HFFc6 (cell line): ENCODE results near the gene CAST. TPM values are rescaled to one million over a fixed set of nuclear protein-coding genes. Genes with fewer than 3 reads are reported as not detected.

Experiments used
- DNase-seq: peaks from one replicate; pipeline ENCODE4 v3.0.0-alpha.2; 2018
- H3K27ac Mint-ChIP-seq: 2 replicates; pipeline ENCODE4 v1.8.0; 2020; ENCODE audit warnings: mild to moderate bottlenecking, mixed read lengths
- H3K27me3 Mint-ChIP-seq: 2 replicates; pipeline ENCODE4 v1.8.0; 2021; ENCODE audit warnings: mild to moderate bottlenecking, moderate library complexity, mixed read lengths; ENCODE audit not compliant: insufficient read depth
- H3K36me3 Mint-ChIP-seq: 2 replicates; pipeline ENCODE4 v1.8.0; 2021; ENCODE audit warnings: low read depth, mixed read lengths
- H3K4me1 Mint-ChIP-seq: 2 replicates; pipeline ENCODE4 v1.8.0; 2020; ENCODE audit warnings: low read depth, mixed read lengths
- H3K4me3 Mint-ChIP-seq: 2 replicates; pipeline ENCODE4 v1.8.0; 2020; ENCODE audit warnings: mild to moderate bottlenecking, moderate library complexity, mixed read lengths
- H3K9me3 Mint-ChIP-seq: 2 replicates; pipeline ENCODE4 v1.8.0; 2020; ENCODE audit warnings: mild to moderate bottlenecking, mixed read lengths
- total RNA-seq, 6 experiments: library from RNA; stranded (reverse); fragmentation: NEBNext Ultra II Directional; extraction: Animal tissue kit (Norgen Biotek cat#: 25700); gene quantifications; 2 replicates in 1 of 6; 3 replicates in 5 of 6; pipeline ENCODE4 v1.2.3, GENCODE V29; 2021
- TF ChIP-seq, protein P1 (sequence below): fragments of 200-600 bp; sonication (generic); IDR thresholded peaks from 2 replicates; pipeline ENCODE4 v1.5.0; 2021; ENCODE audit warnings: antibody characterized with exemption, mild to moderate bottlenecking

Gene CAST
- total RNA-seq, 6 experiments from 2014 or later = 274 to 342 (median 322) TPM

DNA sequence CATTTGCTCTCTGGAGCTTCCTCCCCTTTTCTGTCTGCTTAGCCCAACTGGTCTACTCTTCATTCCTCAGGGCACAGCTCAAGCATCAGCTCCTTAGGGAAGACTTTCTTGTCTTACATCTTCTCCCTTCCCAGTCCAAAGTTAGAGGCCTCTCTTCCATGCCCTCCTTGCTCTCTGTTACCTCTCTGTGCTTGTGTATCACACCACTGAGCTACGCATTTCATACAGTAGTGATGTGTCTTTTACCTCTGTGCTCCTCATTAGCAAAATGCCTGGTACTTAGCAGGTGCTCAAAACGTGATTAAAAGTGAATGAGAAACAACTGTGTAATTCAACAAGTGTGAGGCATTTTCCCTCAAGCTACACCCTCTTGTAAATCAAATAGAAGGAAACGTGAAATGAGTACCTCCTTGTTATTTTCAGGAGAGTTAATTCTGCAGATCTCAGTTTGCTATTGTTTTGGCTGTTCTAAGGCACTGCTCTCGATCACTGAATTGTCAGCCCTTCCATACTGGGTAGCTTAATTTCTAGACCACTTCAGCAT lies 106.6 kb downstream of the CAST start:
- Mint-ChIP-seq H3K27me3 (no peaks in the 10 kb centered on the region; the same call in 1 of the 2 replicates), H3K4me1 (peaks cover 11% of the 10 kb centered on the region), H3K4me3 (no peak overlapping the region), H3K27ac (no peak overlapping the region), H3K9me3 (no peaks in the 10 kb centered on the region), H3K36me3 (peaks cover 70% of the 10 kb centered on the region)
- TF ChIP-seq, protein P1, sequence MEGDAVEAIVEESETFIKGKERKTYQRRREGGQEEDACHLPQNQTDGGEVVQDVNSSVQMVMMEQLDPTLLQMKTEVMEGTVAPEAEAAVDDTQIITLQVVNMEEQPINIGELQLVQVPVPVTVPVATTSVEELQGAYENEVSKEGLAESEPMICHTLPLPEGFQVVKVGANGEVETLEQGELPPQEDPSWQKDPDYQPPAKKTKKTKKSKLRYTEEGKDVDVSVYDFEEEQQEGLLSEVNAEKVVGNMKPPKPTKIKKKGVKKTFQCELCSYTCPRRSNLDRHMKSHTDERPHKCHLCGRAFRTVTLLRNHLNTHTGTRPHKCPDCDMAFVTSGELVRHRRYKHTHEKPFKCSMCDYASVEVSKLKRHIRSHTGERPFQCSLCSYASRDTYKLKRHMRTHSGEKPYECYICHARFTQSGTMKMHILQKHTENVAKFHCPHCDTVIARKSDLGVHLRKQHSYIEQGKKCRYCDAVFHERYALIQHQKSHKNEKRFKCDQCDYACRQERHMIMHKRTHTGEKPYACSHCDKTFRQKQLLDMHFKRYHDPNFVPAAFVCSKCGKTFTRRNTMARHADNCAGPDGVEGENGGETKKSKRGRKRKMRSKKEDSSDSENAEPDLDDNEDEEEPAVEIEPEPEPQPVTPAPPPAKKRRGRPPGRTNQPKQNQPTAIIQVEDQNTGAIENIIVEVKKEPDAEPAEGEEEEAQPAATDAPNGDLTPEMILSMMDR = no peak
- DNase-seq = no peak

DNA sequence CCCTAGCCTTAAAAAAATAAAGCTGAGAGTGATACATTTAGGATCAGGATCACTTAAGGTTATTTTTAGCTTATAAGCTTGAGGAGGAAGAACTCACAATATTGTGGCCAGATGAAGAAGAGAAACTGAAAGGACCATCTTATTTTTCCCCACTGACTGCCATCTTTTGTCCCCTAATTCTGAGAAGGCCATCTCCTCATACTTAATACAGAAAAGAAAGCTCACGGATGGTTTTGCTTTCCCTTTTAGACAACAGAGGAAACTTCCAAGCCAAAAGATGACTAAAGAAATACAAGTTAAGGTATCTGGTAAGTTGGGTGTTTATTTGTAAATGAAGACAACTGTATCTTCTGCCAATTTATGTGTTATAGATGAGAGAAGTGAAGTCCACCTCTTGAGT lies 109.2 kb downstream of the CAST start:
- Mint-ChIP-seq H3K27me3 (no peaks in the 10 kb centered on the region; the same call in none of the 2 replicates), H3K9me3 (no peaks in the 10 kb centered on the region), H3K36me3 (peaks cover 71% of the 10 kb centered on the region), H3K27ac (no peak overlapping the region), H3K4me3 (no peak overlapping the region), H3K4me1 (no peaks in the 10 kb centered on the region)
- TF ChIP-seq, protein P1 = no peak
- DNase-seq = no peak

DNA sequence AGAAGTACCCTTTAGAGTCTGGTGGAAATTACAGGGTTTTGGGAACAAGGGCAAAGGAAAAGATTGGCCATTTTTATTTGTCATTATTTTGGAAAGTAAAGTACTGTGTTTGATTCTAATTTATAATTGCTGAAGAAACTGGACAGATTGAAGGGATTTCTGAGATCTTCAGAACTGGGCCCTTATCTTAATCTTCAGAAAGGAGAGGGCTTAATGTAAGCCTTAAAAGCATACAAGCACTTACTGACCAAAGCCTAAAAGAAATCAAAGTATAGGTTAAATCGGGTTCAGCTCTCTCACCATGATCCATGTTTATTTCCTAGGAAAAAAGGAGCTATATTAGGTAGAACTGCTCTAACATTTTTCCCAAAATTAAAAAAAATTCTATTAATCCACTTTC lies 109.9 kb downstream of the CAST start:
- Mint-ChIP-seq H3K27ac (no peak overlapping the region), H3K9me3 (no peaks in the 10 kb centered on the region), H3K27me3 (no peaks in the 10 kb centered on the region; the same call in none of the 2 replicates), H3K4me3 (no peak overlapping the region), H3K36me3 (peaks cover 67% of the 10 kb centered on the region), H3K4me1 (no peaks in the 10 kb centered on the region)
- no peak for DNase-seq
- TF ChIP-seq, protein P1 = no peak

DNA sequence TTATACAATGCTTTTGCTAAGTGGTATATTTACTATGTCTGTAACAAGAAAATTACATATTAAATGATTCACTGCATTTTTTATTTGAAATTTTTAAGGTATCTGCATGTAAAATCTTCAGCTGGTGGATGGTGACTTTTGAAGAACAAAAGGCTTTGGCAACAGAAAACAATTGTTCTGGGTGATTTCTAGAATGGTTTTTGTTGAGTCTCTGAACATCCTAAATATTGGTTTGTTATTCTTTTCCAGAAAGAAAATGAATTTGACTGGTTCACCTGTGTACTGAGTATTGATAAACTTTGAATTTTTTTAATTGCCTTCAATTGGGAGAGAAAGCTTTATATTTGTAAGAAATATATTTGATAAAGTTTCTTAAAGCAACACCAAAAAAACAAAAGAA lies 110.4 kb downstream of the CAST start:
- H3K4me3 Mint-ChIP-seq = no peak overlapping the region
- H3K27me3 Mint-ChIP-seq = no peaks in the 10 kb centered on the region; the same call in none of the 2 replicates

DNA sequence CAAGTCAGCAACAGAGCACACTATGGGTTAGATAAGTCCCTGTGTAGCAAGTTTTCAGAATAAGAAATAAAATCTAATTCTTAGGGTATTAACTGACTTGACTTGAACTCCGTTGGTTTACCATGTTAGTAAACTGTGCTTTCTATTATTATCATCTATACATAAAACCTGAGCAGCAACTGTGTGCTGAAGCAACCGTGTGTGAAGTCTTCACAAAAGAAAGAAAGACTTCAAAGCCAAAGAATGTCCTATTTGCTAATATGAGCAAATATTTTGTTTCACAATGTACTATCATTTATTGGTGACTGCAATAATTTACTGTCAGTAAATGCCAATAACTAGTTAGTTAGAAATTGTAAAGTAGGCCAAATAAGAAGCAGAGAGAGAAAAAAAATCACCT lies 112.9 kb downstream of the CAST start:
- TF ChIP-seq, protein P1 = no peak
- no peak for DNase-seq
- no peak overlapping the region for H3K4me3 Mint-ChIP-seq
- no peak overlapping the region for H3K27ac Mint-ChIP-seq
- H3K36me3 Mint-ChIP-seq = peaks cover 66% of the 10 kb centered on the region
- no peaks in the 10 kb centered on the region for H3K9me3 Mint-ChIP-seq
- H3K27me3 Mint-ChIP-seq = no peaks in the 10 kb centered on the region; the same call in none of the 2 replicates
- H3K4me1 Mint-ChIP-seq = peaks cover 12% of the 10 kb centered on the region

More for the DNA sequence above, 110.4 kb downstream of the CAST start:
- Mint-ChIP-seq H3K9me3 (no peaks in the 10 kb centered on the region), H3K36me3 (peaks cover 70% of the 10 kb centered on the region), H3K4me1 (no peaks in the 10 kb centered on the region), H3K27ac (no peak overlapping the region)
- TF ChIP-seq, protein P1 = no peak
- DNase-seq = no peak

DNA sequence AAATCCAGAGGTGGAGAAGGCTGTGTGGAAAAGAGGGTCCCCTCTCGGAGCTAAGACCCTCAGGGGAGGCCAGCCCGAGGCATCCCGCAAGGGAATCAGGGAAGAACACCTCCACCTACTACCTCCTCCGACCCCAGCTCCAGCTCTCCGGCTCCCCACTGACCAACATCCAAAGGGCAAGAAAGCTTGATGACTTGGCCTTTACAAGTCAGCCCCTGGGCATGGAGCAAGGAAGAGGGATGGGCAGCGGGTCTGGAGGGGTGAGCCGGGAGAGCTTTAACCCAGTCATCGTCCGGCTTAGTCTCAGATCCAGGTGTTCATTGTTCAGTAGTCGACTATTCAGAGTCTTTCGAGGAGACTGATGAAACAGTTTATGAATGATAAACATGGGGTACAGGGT lies 113.5 kb downstream of the CAST start:
- H3K27me3 Mint-ChIP-seq = no peaks in the 10 kb centered on the region; the same call in none of the 2 replicates
- no peak overlapping the region for H3K4me3 Mint-ChIP-seq
- no peaks in the 10 kb centered on the region for H3K9me3 Mint-ChIP-seq
- H3K27ac Mint-ChIP-seq = no peak overlapping the region
- H3K36me3 Mint-ChIP-seq = peaks cover 62% of the 10 kb centered on the region
- TF ChIP-seq, protein P1 = no peak
- no peak for DNase-seq
- peaks cover 18% of the 10 kb centered on the region for H3K4me1 Mint-ChIP-seq
